Stimulated activated CD8-positive, alpha-beta memory T cell treated with anti-CD3 and anti-CD28 coated beads, Interleukin-7, amount 100 ng/mL, for 48 hours (primary cell): Measurements from ENCODE around the gene EPB41.
A peak's percentile ranks its signal among the peaks of the same experiment; 100 is the strongest.
"Not testable (repeated sequence)": the region's sequence is repeated elsewhere in the genome, so short reads cannot be mapped to it uniquely, and the experiment has no call there.

Experiments
- DNase-seq, 2 donors: peaks; one replicate each; pipeline ENCODE4 v3.0.0-alpha.2; 2020; ENCODE audit warnings: low read depth in 1 of 2; ENCODE audit errors: extremely low read depth in 1 of 2

The EPB41 gene

GRCh38 chr1:29043274-29043965 is 129.1 kb downstream of the EPB41 start:
- no peak for DNase-seq

DNA sequence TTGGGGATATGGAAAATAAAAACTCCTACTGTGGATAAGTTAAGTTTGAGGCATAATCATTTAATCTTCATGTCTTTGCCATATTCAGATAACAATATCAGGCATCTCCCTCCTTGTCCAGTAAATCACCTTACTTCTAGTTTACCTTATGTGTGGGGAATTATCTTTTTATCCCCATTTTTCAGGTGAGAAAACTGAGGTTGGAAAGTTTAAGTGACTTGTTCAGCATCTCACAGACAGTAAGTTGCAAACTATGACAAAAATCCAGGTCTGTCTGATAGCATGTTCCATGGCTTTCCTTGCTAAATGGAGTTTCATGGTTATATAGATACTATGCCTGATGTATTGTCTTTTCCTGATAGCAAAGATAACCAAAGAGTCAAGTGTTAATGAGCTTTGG is 129.6 kb downstream of the EPB41 start:
- no peak for DNase-seq

DNA sequence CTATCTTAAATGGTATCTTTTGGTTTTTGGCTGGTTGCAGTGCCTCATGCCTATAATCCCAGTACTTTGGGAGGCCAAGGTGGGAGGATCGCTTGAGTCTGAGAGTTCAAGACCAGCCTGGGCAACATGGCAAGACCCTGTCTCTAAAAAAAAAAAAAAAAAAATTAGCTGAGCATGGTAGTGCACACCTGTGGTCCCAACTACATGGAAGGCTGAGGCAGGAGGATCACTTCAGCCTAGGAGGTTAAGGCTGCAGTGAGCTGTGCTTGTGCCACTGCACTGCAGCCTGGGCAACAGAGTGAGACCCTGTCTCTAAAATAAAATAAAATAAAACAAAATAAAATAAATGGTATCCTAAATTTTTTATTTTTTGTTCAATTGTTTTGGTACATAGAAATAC is 131.3 kb downstream of the EPB41 start:
- not testable (repeated sequence) for DNase-seq

DNA sequence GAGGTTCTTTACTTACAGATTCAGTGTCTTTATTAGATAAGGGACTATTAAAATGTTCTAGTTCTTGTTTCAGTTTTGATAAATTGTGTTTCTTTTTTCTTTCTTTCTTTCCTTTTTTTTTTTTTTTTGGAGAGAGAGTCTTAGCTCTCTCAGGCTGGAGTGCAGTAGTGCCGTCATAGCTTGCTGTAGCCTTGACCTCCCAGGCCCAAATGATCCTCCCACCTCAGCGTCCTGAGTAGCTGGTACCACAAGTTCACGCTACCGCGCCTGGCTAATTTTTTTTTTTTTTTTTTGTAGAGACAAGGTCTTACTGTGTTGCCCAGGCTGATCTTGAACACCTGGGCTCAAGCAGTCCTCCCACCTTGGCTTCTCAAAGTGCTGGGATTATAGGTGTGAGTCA is 132.8 kb downstream of the EPB41 start:
- no peak for DNase-seq

DNA sequence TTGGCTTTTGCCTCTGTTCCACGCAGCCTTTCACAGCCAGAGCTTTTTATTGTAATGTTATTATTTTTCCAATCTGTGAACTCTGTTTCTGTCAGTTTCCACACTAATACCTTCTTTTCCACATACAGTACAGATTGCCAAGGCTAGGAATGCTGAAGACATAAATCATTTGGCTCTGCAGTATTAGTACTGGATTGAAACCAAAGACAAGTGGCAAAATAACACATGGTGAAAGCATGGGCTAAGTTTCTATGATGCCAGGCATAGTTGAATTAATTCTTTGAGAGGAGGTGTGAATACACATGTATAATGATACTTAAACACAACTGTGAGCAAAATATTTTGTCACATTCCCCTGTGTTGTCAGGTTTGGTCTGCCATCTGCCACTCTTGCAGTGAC is 135.8 kb downstream of the EPB41 start:
- no peak for DNase-seq

GRCh38 chr1:29052100-29052499 is 137.7 kb downstream of the EPB41 start:
- no peak for DNase-seq

- no peak for DNase-seq
Measured at GRCh38 chr1:29052941-29053340, 138.6 kb downstream of the EPB41 start.

DNA sequence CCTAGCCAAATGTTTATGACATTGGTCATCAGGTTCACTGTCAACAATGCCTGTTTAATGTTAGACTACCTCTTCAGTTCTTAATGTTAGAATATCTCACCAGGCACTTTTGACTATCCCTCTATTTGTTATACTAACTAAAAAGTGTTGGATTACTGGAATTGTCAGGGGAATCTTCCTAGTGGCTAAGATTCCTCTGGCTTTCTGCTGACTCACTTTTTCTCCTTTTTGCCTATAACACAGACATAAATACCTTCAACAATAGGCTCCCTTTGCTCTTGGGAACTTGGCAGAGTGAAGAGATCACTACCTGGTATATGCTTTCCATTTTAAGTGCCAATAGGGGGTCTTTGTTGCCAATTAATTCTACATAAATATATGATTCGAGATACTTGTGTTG is 140.8 kb downstream of the EPB41 start:
- DNase-seq: no peak

- no peak for DNase-seq
Measured at GRCh38 chr1:29056256-29056655, 141.9 kb downstream of the EPB41 start.

DNA sequence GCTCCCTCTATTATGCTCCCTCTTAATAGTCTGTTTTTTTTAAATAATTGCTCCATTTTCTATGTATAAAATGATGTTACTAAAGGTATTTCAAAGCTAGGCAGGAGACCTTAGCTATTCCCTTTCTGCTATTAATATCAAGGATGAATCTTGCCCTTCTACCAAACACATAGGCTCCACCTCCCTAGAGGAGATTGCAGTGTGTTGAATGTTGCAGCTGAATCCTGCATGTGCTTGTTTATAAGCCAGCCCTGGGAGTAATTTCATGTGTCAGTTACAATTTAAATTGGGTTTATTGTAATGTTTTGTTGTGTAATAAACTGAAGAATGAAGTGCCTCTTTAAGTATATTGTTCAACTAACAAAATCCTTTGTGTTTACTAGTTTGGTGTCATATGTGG is 143.3 kb downstream of the EPB41 start:
- DNase-seq: no peak

DNA sequence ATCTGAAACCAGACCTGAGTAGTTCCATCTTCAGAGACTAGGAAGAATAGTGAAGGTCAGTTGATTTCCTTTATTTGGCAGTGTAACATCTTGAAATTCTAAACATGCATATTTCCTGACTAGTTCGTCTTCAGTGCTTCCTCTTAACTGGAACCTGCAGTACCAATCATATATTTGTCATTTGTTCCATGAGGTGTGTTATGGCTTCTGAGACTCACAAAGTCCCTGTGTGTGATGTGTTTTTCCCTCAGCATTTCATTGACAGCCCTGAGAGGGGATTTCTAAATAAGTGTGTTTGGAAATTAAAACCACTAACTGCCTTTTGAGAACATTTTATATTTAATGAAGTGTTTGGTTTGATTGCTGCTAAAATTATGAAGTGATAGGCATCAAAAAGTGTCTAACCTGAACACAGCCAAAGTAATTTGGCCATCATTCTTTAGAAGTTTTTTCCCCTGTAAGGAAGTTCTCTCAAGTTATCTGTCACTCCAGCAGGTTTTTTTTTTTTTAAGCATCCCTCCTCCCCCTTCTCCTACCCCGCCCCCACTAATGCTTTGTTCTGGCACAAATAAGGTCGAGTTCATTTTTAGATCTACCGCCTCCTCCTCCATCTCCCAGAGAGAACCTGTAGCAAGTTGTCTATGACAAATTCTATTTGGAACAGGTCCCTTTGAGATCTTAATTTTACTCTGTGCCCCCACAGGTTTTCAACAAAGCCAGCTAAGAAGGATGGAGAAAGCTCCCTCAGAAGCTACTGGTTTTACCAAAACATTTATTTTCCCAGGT is 148.0 kb downstream of the EPB41 start:
- DNase-seq: peak in 1 of 2 donors; percentile 6

DNA sequence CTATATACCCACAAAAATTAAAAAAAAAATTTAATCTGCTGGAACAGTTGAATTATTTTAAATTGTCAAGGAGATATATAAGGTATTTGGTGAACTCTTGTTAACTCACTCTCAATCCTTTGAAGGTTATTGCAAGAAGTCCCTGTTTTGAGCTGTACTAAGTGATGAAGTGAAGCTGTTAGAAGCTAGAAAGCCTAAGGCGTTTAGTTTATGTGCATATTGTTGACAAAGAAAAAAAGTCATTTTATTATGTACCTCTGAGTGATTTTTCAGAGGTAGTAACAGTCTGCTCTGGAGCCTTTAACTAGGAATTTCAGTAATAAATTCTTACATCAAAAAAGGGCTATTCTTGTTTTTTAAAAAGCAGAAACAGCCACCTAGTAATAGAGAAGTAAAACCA is 149.7 kb downstream of the EPB41 start:
- no peak for DNase-seq

- no peak for DNase-seq
Measured at GRCh38 chr1:29077155-29077554, 162.8 kb downstream of the EPB41 start.

DNA sequence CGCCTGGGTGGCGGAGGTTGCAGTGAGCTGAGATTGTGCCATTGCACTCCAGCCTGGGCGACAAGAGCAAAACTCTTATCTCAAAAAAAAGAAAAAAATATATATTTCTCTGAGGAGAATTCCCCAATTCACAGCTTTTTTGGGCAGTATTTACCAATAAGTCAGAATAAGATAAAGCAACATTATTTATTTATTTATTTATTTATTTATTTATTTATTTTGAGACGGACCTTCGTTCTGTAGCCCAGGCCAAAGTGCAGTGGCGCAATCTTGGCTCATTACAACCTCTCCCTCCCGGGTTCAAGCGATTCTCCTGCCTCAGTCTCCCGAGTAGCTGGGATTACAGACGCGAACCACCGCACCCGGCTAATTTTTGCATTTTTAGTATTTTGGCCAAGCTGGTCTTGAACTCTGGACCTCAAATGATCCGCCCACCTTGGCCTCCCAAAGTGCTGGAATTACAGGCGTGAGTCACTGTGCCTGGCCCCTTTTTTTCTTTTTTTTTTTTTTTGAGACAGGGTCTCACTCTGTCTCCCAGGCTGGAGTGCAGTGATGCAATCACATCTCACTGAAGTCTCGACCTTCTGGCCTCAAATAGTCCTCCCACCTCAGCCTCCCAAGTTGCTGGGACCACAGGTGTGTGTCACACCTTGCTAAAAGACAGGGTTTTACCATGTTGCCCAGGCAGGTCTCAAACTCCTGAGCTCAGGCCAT is 165.7 kb downstream of the EPB41 start:
- DNase-seq: not testable (repeated sequence)

DNA sequence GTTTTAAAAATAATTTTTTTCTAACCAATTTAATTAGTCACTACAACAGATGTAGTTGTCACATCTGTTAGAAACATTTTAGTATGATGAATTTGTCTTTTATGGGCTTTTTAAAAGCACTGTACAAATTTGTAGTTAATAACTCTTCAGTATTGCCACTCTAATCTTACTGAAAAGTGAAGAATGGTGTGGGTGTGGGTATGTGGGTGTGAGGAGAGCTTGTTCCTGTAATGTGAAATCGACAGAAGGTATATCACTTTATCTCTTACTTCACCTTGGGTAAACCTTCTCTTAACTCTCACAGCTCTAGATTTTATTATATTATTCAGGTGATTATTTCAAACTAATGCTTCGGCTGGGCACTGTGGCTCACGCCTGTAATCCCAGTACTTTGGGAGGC is 166.8 kb downstream of the EPB41 start:
- no peak for DNase-seq

DNA sequence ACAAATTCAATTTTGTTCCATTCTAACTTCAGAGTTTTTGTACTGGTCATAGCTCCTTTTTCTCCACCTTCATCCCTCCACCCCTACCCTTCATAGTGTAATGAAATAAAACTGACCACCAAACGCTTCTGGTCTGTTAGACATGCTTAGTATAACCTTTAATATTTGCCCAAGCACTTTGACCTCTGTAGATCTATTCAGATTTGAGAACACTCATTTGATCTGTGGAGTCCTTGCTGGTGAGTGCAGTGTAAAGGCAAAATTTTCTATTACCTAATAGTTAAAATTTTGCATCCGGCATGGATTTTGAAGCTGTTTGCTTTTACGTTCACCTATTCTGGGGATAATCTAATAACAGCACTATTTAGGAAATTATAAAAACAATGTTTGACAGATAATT is 168.2 kb downstream of the EPB41 start:
- DNase-seq: no peak

GRCh38 chr1:29083317-29084195 is 169.2 kb downstream of the EPB41 start:
- no peak for DNase-seq

- no peak for DNase-seq
Measured at GRCh38 chr1:29084196-29084521, 169.8 kb downstream of the EPB41 start.

DNA sequence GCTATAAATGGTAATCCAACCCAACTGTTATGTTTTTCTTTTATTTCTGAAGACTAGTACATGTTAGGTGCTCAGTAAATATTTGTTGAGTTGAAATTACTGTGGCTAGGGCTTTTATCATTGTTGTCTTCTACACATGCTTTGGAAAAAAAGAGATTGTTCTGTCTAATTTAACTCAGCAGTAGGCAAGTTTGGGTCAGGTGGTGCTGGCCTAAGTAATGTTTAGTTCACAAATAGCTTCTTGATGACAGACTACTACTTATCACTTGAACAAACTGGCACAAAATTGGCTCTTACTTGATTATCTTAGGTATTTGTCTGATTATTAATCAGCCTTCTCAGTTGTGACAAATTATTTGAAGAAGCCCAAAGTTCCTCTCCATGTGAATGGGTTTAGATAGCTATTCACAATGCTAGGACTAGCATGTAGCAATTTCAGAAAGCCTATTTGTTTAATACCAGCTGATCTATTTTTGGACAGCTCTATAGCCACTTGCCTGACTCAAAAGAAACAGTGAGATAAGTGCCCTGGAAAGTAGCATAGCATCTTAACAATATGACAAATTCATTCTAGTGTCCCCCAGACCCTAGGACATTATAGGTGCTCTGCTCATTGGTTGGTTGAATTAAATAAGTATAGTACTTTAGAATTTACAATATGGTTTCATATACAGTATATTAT is 176.7 kb downstream of the EPB41 start:
- DNase-seq: no peak

DNA sequence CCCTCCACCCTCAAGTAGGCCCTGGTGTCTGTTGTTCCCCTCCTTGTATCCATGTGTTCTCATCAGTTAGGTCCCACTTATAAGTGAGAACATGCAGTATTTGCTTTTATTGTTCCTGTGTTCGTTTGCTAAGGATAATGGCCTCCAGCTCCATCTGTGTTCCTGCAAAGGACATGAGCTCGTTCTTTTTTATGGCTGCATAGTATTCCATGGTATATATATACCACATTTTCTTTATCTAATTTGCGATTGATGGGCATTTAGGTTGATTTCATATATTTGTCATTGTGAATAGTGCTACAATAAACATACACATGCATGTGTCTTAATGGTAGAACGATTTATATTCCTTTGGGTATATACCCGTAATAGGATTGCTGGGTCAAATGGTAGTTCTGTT is 178.3 kb downstream of the EPB41 start:
- not testable (repeated sequence) for DNase-seq
